HG03159 (cell line): ENCODE measurements around the gene NEXMIF.
"Not testable (repeated sequence)": the region's sequence is repeated elsewhere in the genome, so short reads cannot be mapped to it uniquely, and the experiment has no call there.

Source experiments
- ATAC-seq: cut with Tn5 transposase; IDR thresholded peaks from one replicate; pipeline ENCODE4 v1.9.1; 2021; ENCODE audit warnings: mild to moderate bottlenecking, moderate library complexity; ENCODE audit not compliant: unreplicated experiment

The NEXMIF gene

GRCh38 chrX:74925225-74926088 is at the start of gene NEXMIF:
TSS of gene NEXMIF (minus strand) at chrX:74925452.
- peak; percentile 69 for ATAC-seq

GRCh38 chrX:74961962-74962361 is 36.7 kb upstream of the NEXMIF start:
- ATAC-seq: not testable (repeated sequence)

- no peak for ATAC-seq
These were observed 24.5 kb upstream of the NEXMIF start for GRCh38 chrX:74949717-74950116.

GRCh38 chrX:74940414-74940813 is 15.2 kb upstream of the NEXMIF start:
- ATAC-seq: no peak

GRCh38 chrX:74931214-74931613 is 6.0 kb upstream of the NEXMIF start:
- ATAC-seq: no peak

GRCh38 chrX:74924449-74925224 is 615 bp downstream of the NEXMIF start:
- peak; percentile 48 for ATAC-seq

- peak; percentile 20 for ATAC-seq
These were observed 1.3 kb downstream of the NEXMIF start for GRCh38 chrX:74923942-74924448.

GRCh38 chrX:74922922-74923543 is 2.2 kb downstream of the NEXMIF start:
- peak; percentile 61 for ATAC-seq

GRCh38 chrX:74911494-74911893 is 13.8 kb downstream of the NEXMIF start:
- ATAC-seq: no peak

GRCh38 chrX:74906417-74906816 is 18.8 kb downstream of the NEXMIF start:
- ATAC-seq: no peak

- ATAC-seq: no peak
These were observed 22.4 kb downstream of the NEXMIF start for GRCh38 chrX:74902806-74903205.

GRCh38 chrX:74892561-74892960 is 32.7 kb downstream of the NEXMIF start:
- no peak for ATAC-seq

GRCh38 chrX:74890676-74891430 is 34.4 kb downstream of the NEXMIF start:
- ATAC-seq: peak; percentile 96

GRCh38 chrX:74882383-74882782 is 42.9 kb downstream of the NEXMIF start:
- not testable (repeated sequence) for ATAC-seq

- no peak for ATAC-seq
These were observed 59.5 kb downstream of the NEXMIF start for GRCh38 chrX:74865725-74866124.

GRCh38 chrX:74853255-74853654 is 72.0 kb downstream of the NEXMIF start:
- no peak for ATAC-seq

GRCh38 chrX:74835566-74835965 is 89.7 kb downstream of the NEXMIF start:
- no peak for ATAC-seq

- not testable (repeated sequence) for ATAC-seq
These were observed 105.5 kb downstream of the NEXMIF start for GRCh38 chrX:74819797-74820196.

- ATAC-seq: no peak
These were observed 110.6 kb downstream of the NEXMIF start for GRCh38 chrX:74814681-74815080.

- ATAC-seq: no peak
These were observed 120.7 kb downstream of the NEXMIF start for GRCh38 chrX:74804574-74804973.

- ATAC-seq: no peak
These were observed 125.2 kb downstream of the NEXMIF start for GRCh38 chrX:74800062-74800461.
